ENCODE results near the gene EIF4G3. TPM values are rescaled to one million over a fixed set of nuclear protein-coding genes. Genes with fewer than 3 reads are reported as not detected.
A peak's percentile ranks its signal among the peaks of the same experiment; 100 is the strongest.

EIF4G3 gene
- total and polyA plus RNA-seq, 2 donors (not counting 1 experiment from before 2014, with no cell fraction given), result 53.5 to 67.0 TPM

DNA sequence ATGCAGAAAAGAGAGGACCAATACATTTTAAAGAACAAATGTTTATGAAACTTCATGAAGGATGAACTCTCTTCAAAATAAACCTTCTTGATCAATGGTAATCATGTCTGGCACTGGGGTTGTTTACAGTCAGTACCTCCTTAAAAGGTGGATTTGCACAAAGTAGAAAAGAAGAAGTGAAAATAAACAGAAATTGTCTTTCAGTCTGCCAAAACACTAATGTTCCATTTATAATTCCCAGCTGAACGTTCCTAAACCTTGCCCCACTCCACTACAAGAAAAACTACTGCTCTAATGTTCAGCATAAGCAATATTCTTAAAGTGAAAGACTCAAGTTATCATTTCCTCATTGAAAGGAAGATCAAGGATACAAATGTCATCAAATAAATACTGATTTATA is 86.2 kb downstream of the EIF4G3 start:
- Histone ChIP-seq H3K79me2 (ENCODE audit: control insufficient read depth, insufficient read depth, low read length) (peaks cover 12% of the 10 kb centered on the region), H3K27ac (ENCODE audit: insufficient read depth, low read length) (peak overlapping the region; percentile 36), H3K4me3 (replicated peaks in 1 of 4; ENCODE audit: control extremely low read depth in 1 of 4, insufficient read depth in 1 of 4, low read depth in 3 of 4, low read length in 4 of 4) (peak overlapping the region in 2 of 4 experiments; percentile 25 to 33)

DNA sequence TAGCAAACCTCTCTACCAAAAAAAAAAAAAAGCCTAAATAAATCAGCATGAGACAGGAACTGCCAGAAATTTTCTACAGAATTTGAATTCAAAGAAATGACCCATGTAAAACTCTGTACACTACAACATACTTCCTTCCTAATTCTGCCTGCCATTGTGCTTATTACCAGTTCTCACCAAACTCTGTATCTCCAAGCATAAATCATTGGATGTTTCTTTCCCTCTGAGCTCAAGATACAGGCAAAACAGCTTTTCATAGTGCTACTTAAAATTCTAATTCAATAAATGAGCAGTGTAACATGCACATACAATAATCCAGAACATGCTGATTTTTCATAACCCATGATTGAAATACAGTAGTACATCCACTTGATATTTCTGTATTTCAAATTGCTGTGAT is 87.0 kb downstream of the EIF4G3 start:
- H3K27ac ChIP-seq (ENCODE audit: insufficient read depth, low read length), result no peak overlapping the region
- peak overlapping the region; percentile 8 for H3K4me2 ChIP-seq (ENCODE audit: extremely low read depth, insufficient read depth, low read length)
- no peaks in the 10 kb centered on the region for H4K20me1 ChIP-seq (ENCODE audit: control insufficient read depth, extremely low read depth, insufficient read depth, low read length)
- DNase-seq (ENCODE audit: low read depth in 2 of 2), result no peak
- H3K4me1 ChIP-seq (ENCODE audit: control insufficient read depth, extremely low read depth, insufficient read depth, low read length), result peaks cover 5% of the 10 kb centered on the region
- H2AFZ ChIP-seq (ENCODE audit: low read length), result no peak overlapping the region
- H3K9me3 ChIP-seq (ENCODE audit: control insufficient read depth, insufficient read depth, low read depth, low read length), result no peaks in the 10 kb centered on the region
- H3K79me2 ChIP-seq (ENCODE audit: control insufficient read depth, insufficient read depth, low read length), result peaks cover 10% of the 10 kb centered on the region
- TF ChIP-seq, protein P1, sequence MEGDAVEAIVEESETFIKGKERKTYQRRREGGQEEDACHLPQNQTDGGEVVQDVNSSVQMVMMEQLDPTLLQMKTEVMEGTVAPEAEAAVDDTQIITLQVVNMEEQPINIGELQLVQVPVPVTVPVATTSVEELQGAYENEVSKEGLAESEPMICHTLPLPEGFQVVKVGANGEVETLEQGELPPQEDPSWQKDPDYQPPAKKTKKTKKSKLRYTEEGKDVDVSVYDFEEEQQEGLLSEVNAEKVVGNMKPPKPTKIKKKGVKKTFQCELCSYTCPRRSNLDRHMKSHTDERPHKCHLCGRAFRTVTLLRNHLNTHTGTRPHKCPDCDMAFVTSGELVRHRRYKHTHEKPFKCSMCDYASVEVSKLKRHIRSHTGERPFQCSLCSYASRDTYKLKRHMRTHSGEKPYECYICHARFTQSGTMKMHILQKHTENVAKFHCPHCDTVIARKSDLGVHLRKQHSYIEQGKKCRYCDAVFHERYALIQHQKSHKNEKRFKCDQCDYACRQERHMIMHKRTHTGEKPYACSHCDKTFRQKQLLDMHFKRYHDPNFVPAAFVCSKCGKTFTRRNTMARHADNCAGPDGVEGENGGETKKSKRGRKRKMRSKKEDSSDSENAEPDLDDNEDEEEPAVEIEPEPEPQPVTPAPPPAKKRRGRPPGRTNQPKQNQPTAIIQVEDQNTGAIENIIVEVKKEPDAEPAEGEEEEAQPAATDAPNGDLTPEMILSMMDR (conservative IDR thresholded peaks at IDR 0.05 in 1 of 2, IDR thresholded peaks at IDR 0.05 in 1 of 2; ENCODE audit: low read depth in 1 of 2, low read length in 2 of 2), result no peak
- no peak for TF ChIP-seq EZH2 (IDR thresholded peaks at IDR 0.05; ENCODE audit: low read length, missing control alignments)
- no peaks in the 10 kb centered on the region for H3K27me3 ChIP-seq (ENCODE audit: control insufficient read depth, insufficient read depth, low read length)
- no peak overlapping the region for H3K9ac ChIP-seq (ENCODE audit: insufficient read depth, low read length)
- no peaks in the 10 kb centered on the region for H3K36me3 ChIP-seq (ENCODE audit: control insufficient read depth, insufficient read depth, low read length)
- no peak overlapping the region for H3K4me3 ChIP-seq (replicated peaks in 1 of 4; ENCODE audit: control extremely low read depth in 1 of 4, insufficient read depth in 1 of 4, low read depth in 3 of 4, low read length in 4 of 4)

More for the DNA sequence above, 86.2 kb downstream of the EIF4G3 start:
- no peak for TF ChIP-seq EZH2 (IDR thresholded peaks at IDR 0.05; ENCODE audit: low read length, missing control alignments)
- TF ChIP-seq, protein P1 (conservative IDR thresholded peaks at IDR 0.05 in 1 of 2, IDR thresholded peaks at IDR 0.05 in 1 of 2; ENCODE audit: low read depth in 1 of 2, low read length in 2 of 2), result no peak
- Histone ChIP-seq H3K9me3 (ENCODE audit: control insufficient read depth, insufficient read depth, low read depth, low read length) (no peaks in the 10 kb centered on the region), H3K27me3 (ENCODE audit: control insufficient read depth, insufficient read depth, low read length) (no peaks in the 10 kb centered on the region), H3K36me3 (ENCODE audit: control insufficient read depth, insufficient read depth, low read length) (no peaks in the 10 kb centered on the region), H2AFZ (ENCODE audit: low read length) (no peak overlapping the region), H3K4me1 (ENCODE audit: control insufficient read depth, extremely low read depth, insufficient read depth, low read length) (peaks cover 5% of the 10 kb centered on the region), H3K9ac (ENCODE audit: insufficient read depth, low read length) (no peak overlapping the region), H3K4me2 (ENCODE audit: extremely low read depth, insufficient read depth, low read length) (peak overlapping the region; percentile 62), H4K20me1 (ENCODE audit: control insufficient read depth, extremely low read depth, insufficient read depth, low read length) (no peaks in the 10 kb centered on the region)
- peak in 1 of 2 donors; percentile 45 for DNase-seq (ENCODE audit: low read depth in 2 of 2)

DNA sequence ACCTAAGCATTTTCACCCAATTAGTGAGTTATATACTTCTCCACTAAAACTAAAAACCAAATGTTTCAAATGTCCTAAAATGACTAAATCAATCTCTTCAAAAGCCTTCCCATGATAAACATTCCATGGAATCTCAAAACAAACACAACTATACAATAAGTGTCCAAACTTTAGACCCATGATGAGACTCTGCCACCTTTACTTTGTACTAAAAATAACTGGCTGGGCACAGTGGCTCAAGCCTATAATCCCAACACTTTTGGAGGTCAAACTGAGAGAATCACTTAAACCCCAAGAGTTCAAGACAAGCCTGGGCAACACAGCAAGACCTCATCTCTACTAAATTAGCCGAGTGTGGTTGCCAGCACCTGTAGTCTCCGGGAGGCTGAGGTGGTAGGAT is 87.4 kb downstream of the EIF4G3 start:
- no peaks in the 10 kb centered on the region for H4K20me1 ChIP-seq (ENCODE audit: control insufficient read depth, extremely low read depth, insufficient read depth, low read length)
- H3K79me2 ChIP-seq (ENCODE audit: control insufficient read depth, insufficient read depth, low read length), result peaks cover 10% of the 10 kb centered on the region
- no peak overlapping the region for H3K9ac ChIP-seq (ENCODE audit: insufficient read depth, low read length)
- DNase-seq (ENCODE audit: low read depth in 2 of 2), result no peak
- H2AFZ ChIP-seq (ENCODE audit: low read length), result no peak overlapping the region
- no peak overlapping the region for H3K4me2 ChIP-seq (ENCODE audit: extremely low read depth, insufficient read depth, low read length)
- no peaks in the 10 kb centered on the region for H3K9me3 ChIP-seq (ENCODE audit: control insufficient read depth, insufficient read depth, low read depth, low read length)
- H3K27me3 ChIP-seq (ENCODE audit: control insufficient read depth, insufficient read depth, low read length), result no peaks in the 10 kb centered on the region
- TF ChIP-seq, protein P1 (conservative IDR thresholded peaks at IDR 0.05 in 1 of 2, IDR thresholded peaks at IDR 0.05 in 1 of 2; ENCODE audit: low read depth in 1 of 2, low read length in 2 of 2), result no peak
- TF ChIP-seq EZH2 (IDR thresholded peaks at IDR 0.05; ENCODE audit: low read length, missing control alignments), result no peak
- H3K36me3 ChIP-seq (ENCODE audit: control insufficient read depth, insufficient read depth, low read length), result no peaks in the 10 kb centered on the region
- peaks cover 5% of the 10 kb centered on the region for H3K4me1 ChIP-seq (ENCODE audit: control insufficient read depth, extremely low read depth, insufficient read depth, low read length)
- H3K27ac ChIP-seq (ENCODE audit: insufficient read depth, low read length), result no peak overlapping the region
- no peak overlapping the region for H3K4me3 ChIP-seq (replicated peaks in 1 of 4; ENCODE audit: control extremely low read depth in 1 of 4, insufficient read depth in 1 of 4, low read depth in 3 of 4, low read length in 4 of 4)
